NCI-H1436 treated with DMSO at 0.1 percent for 48 hours (cell line): ENCODE results near the gene TLR7.

Source experiments
- DNase-seq: peaks from one replicate; lab custom pipeline; 2025; lab: John Stamatoyannopoulos, UW

Gene TLR7

GRCh38 chrX:12891171-12891570 is 24.3 kb downstream of the TLR7 start:
- no peak for DNase-seq

- no peak for DNase-seq
Observed at GRCh38 chrX:12891915-12892506, 25.1 kb downstream of the TLR7 start.

- DNase-seq: no peak
Observed at GRCh38 chrX:12892716-12893115, 25.8 kb downstream of the TLR7 start.

GRCh38 chrX:12894074-12895030 is 27.5 kb downstream of the TLR7 start:
- no peak for DNase-seq

GRCh38 chrX:12895866-12896265 is 29.0 kb downstream of the TLR7 start:
- DNase-seq: no peak

- no peak for DNase-seq
Observed at GRCh38 chrX:12896935-12897334, 30.1 kb downstream of the TLR7 start.

- no peak for DNase-seq
Observed at GRCh38 chrX:12898073-12898472, 31.2 kb downstream of the TLR7 start.

- DNase-seq: no peak
Observed at GRCh38 chrX:12899506-12899905, 32.6 kb downstream of the TLR7 start.

GRCh38 chrX:12901486-12901885 is 34.6 kb downstream of the TLR7 start:
- DNase-seq: no peak

GRCh38 chrX:12903646-12904045 is 36.8 kb downstream of the TLR7 start:
- no peak for DNase-seq

GRCh38 chrX:12906046-12906761 is 39.3 kb downstream of the TLR7 start, which contains the start of gene TLR8:
TLR8 (plus strand) TSS chrX:12906620; CDS start chrX:12906707, 87 bp downstream.
- no peak for DNase-seq

- DNase-seq: no peak
Observed at GRCh38 chrX:12910423-12911121, 43.7 kb downstream of the TLR7 start.

GRCh38 chrX:12911122-12911470 is 44.2 kb downstream of the TLR7 start:
- DNase-seq: no peak

GRCh38 chrX:12912791-12913482 is 46.1 kb downstream of the TLR7 start:
- no peak for DNase-seq

- no peak for DNase-seq
Observed at GRCh38 chrX:12917753-12918152, 50.9 kb downstream of the TLR7 start.

- no peak for DNase-seq
Observed at GRCh38 chrX:12919051-12919450, 52.2 kb downstream of the TLR7 start.

- no peak for DNase-seq
Observed at GRCh38 chrX:12919620-12920019, 52.7 kb downstream of the TLR7 start.

- DNase-seq: no peak
Observed at GRCh38 chrX:12920990-12921389, 54.1 kb downstream of the TLR7 start.

- no peak for DNase-seq
Observed at GRCh38 chrX:12921886-12922598, 55.2 kb downstream of the TLR7 start.

- DNase-seq: no peak
Observed at GRCh38 chrX:12922599-12922919, 55.7 kb downstream of the TLR7 start.

- DNase-seq: no peak
Observed at GRCh38 chrX:12929701-12930100, 62.8 kb downstream of the TLR7 start.
